ENCODE data around the gene PPP2CA. TPM values are rescaled to one million over a fixed set of nuclear protein-coding genes. Genes with fewer than 3 reads are reported as not detected.

The PPP2CA gene
- total and polyA plus RNA-seq, 2 of the 13 experiments (the other 11 are each of a cell fraction or from before 2014, with no cell fraction given): 82.4 to 171 TPM

- TF ChIP-seq ZSCAN5A (CRISPR knock-in tag; IDR thresholded peaks at IDR 0.05; ENCODE audit: borderline replicate concordance) (no peak), POLR2G (IDR thresholded peaks at IDR 0.05; ENCODE audit: low read depth, low read length) (no peak), GZF1 (CRISPR knock-in tag; IDR thresholded peaks at IDR 0.05) (no peak), RARG (CRISPR knock-in tag; IDR thresholded peaks at IDR 0.05; ENCODE audit: low read depth) (no peak), DMAP1 (CRISPR knock-in tag; IDR thresholded peaks at IDR 0.05) (0 out of 2 replicates have a peak, but pooled peaks have one; percentile 45), THAP7 (CRISPR knock-in tag; IDR thresholded peaks at IDR 0.05) (no peak), MIER2 (CRISPR knock-in tag; IDR thresholded peaks at IDR 0.05) (no peak), ZSCAN20 (CRISPR knock-in tag; IDR thresholded peaks at IDR 0.05; ENCODE audit: borderline replicate concordance) (no peak), YEATS4 (CRISPR knock-in tag; IDR thresholded peaks at IDR 0.05; ENCODE audit: borderline replicate concordance) (0 out of 2 replicates have a peak, but pooled peaks have one; percentile 21), ZXDC (CRISPR knock-in tag; IDR thresholded peaks at IDR 0.05) (no peak), ZNF263 (CRISPR knock-in tag; IDR thresholded peaks at IDR 0.05) (peak; percentile 52; the same call in 1 of the 2 replicates), PHF20 (CRISPR knock-in tag; IDR thresholded peaks at IDR 0.05) (peak; percentile 43; the same call in 1 of the 2 replicates), STAT5B (CRISPR knock-in tag; IDR thresholded peaks at IDR 0.05) (no peak), ZNF121 (CRISPR knock-in tag; IDR thresholded peaks at IDR 0.05) (0 out of 2 replicates have a peak, but pooled peaks have one; percentile 14), ZNF737 (CRISPR knock-in tag; IDR thresholded peaks at IDR 0.05; ENCODE audit: borderline replicate concordance) (no peak), MTA3 (CRISPR knock-in tag; IDR thresholded peaks at IDR 0.05) (no peak), ZNF724P (CRISPR knock-in tag; IDR thresholded peaks at IDR 0.05; ENCODE audit: borderline replicate concordance) (0 out of 2 replicates have a peak, but pooled peaks have one; percentile 25), MIXL1 (CRISPR knock-in tag; IDR thresholded peaks at IDR 0.05) (no peak), ZUFSP (CRISPR knock-in tag; IDR thresholded peaks at IDR 0.05; ENCODE audit: borderline replicate concordance) (no peak), TOE1 (CRISPR knock-in tag; IDR thresholded peaks at IDR 0.05) (no peak), TBL1XR1 (IDR thresholded peaks at IDR 0.05; ENCODE audit: borderline replicate concordance, low read length, partially characterized antibody) (no peak), GFI1 (CRISPR knock-in tag; IDR thresholded peaks at IDR 0.05; ENCODE audit: borderline replicate concordance) (no peak), ZBTB43 (CRISPR knock-in tag; conservative IDR thresholded peaks at IDR 0.05) (peak; percentile 14; the same call in 1 of the 2 replicates)
These were observed 48.3 kb downstream of the PPP2CA start (continued) for GRCh38 chr5:134177369-134178095.

All from HepG2 (cell line).